ENCODE results near the gene PDCD4. TPM values are rescaled to one million over a fixed set of nuclear protein-coding genes. Genes with fewer than 3 reads are reported as not detected.

PDCD4 gene
- total and polyA plus RNA-seq, 2 donors (not counting 3 experiments of a cell fraction or from before 2014, with no cell fraction given): 14.4 to 47.9 TPM

GRCh38 chr10:110876788-110877187 lies 5.1 kb downstream of the PDCD4 start:
- DNase-seq (ENCODE audit: low read depth, low spot score) (no peak), FAIRE-seq (no peak)
- POLR2A ChIA-PET: no interaction called here

DNA sequence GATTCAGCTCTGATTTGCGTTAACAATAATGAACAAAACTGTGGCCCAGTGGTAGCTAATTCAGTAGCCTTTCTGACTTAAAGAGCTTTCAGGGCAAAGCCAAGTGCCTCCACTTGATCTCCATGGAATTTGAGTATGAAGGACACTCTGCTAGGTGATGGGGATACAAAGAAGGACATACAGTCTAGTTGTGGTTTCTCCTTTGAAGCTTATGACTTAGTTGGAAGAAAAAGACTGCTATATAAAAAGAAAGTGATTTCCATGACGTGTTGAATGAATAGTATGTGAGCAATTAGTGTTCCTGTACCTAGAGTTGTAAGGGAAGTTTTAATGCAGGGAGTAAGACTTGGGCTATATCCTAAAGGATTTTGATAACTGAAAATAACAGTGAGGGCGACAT lies 8.3 kb downstream of the PDCD4 start:
- Histone ChIP-seq H3K4me2 (ENCODE audit: insufficient read depth, low read length) (no peak overlapping the region), H3K4me1 (ENCODE audit: control insufficient read depth, extremely low read depth, insufficient read depth, low read length) (no peaks in the 10 kb centered on the region), H3K79me2 (ENCODE audit: control insufficient read depth, insufficient read depth, low read length) (no peaks in the 10 kb centered on the region), H3K27me3 (ENCODE audit: control insufficient read depth in 2 of 2, insufficient read depth in 2 of 2, low read length in 2 of 2) (no peaks in the 10 kb centered on the region), H2AFZ (ENCODE audit: low read depth, low read length) (no peak overlapping the region), H4K20me1 (replicated peaks; ENCODE audit: control insufficient read depth, extremely low read depth, insufficient read depth, low read length) (no peaks in the 10 kb centered on the region), H3K27ac (ENCODE audit: insufficient read depth, low read depth, low read length) (no peak overlapping the region), H3K9ac (replicated peaks; ENCODE audit: extremely low read depth, insufficient read depth, low read length) (no peak overlapping the region), H3K9me1 (replicated peaks; ENCODE audit: control insufficient read depth, extremely low read depth, insufficient read depth, low read length) (no peaks in the 10 kb centered on the region), H3K4me3 (replicated peaks in 1 of 3; ENCODE audit: insufficient read depth in 1 of 3, low read depth in 1 of 3, low read length in 3 of 3) (no peak overlapping the region), H3K36me3 (ENCODE audit: control insufficient read depth in 2 of 2, extremely low read depth in 1 of 2, insufficient read depth in 2 of 2, low read length in 2 of 2) (no peaks in the 10 kb centered on the region), H3K9me3 (replicated peaks; ENCODE audit: control insufficient read depth, insufficient read depth, low read length) (no peaks in the 10 kb centered on the region)
- intact Hi-C loops (cut with micrococcal nuclease) (no loop called here), dilution Hi-C loops (cut with MboI; ENCODE audit: extremely low pct_ligation_motif_present, low sequenced_read_pairs) (no loop called here)
- DNase-seq (ENCODE audit: low read depth, low spot score) (no peak), FAIRE-seq (no peak)
- no peak for TF ChIP-seq CTCF (IDR thresholded peaks at IDR 0.05; ENCODE audit: extremely low read depth in 1 of 2, insufficient read depth in 1 of 2, low read depth in 1 of 2, low read length in 2 of 2)
- TF ChIP-seq EZH2 (IDR thresholded peaks at IDR 0.05; ENCODE audit: borderline replicate concordance, low read depth, low read length, severe bottlenecking): no peak
- TF ChIP-seq MYC (IDR thresholded peaks at IDR 0.05; ENCODE audit: low read depth, low read length): no peak
- no peak for TF ChIP-seq JUN (IDR thresholded peaks at IDR 0.05; ENCODE audit: borderline replicate concordance, insufficient read depth, insufficient read length, low read depth)
- TF ChIP-seq, protein P1, sequence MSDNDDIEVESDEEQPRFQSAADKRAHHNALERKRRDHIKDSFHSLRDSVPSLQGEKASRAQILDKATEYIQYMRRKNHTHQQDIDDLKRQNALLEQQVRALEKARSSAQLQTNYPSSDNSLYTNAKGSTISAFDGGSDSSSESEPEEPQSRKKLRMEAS (IDR thresholded peaks at IDR 0.05; ENCODE audit: insufficient read depth, insufficient read length): no peak
- no peak for TF ChIP-seq POLR2A (IDR thresholded peaks at IDR 0.05; ENCODE audit: low read depth, low read length)
- TF ChIP-seq GATA2 (IDR thresholded peaks at IDR 0.05; ENCODE audit: insufficient read depth, insufficient read length, low read depth, low read length): no peak
- TF ChIP-seq POLR2AphosphoS5 (IDR thresholded peaks at IDR 0.05; ENCODE audit: insufficient read depth, low read depth, low read length): no peak
- no peak for TF ChIP-seq FOS (IDR thresholded peaks at IDR 0.05; ENCODE audit: borderline replicate concordance, insufficient read depth, low read length)
- BruUV-seq (replicated peaks): no TSS peak
- CTCF ChIA-PET: interaction anchor here (1.0 to 1.4 kb wide), 2 partner anchors 9 to 14 kb away, joined by 3 read pairs; no protein-coding TSS in a partner anchor
- POLR2A ChIA-PET: interaction anchor here (0.6 kb wide), 1 partner anchor 39 kb away, joined by 3 read pairs; the partner anchor contains the start of gene BBIP1

More at GRCh38 chr10:110876788-110877187, 5.1 kb downstream of the PDCD4 start:
- no peaks in the 10 kb centered on the region for H3K79me2 ChIP-seq (ENCODE audit: control insufficient read depth, insufficient read depth, low read length)
- CTCF ChIA-PET: interaction anchor here (0.8 to 1.2 kb wide), 3 partner anchors 10 to 17 kb away, joined by 3 to 5 read pairs (median 3); no protein-coding TSS in a partner anchor
- peaks cover 16% of the 10 kb centered on the region for H3K4me1 ChIP-seq (ENCODE audit: control insufficient read depth, extremely low read depth, insufficient read depth, low read length)
- peaks cover 0 to 3% of the 10 kb centered on the region in 2 experiments for H3K27me3 ChIP-seq (ENCODE audit: control insufficient read depth in 2 of 2, insufficient read depth in 2 of 2, low read length in 2 of 2)
- H3K4me3 ChIP-seq (replicated peaks in 1 of 3; ENCODE audit: insufficient read depth in 1 of 3, low read depth in 1 of 3, low read length in 3 of 3): no peak overlapping the region
- no TSS peak for BruUV-seq (replicated peaks)
- TF ChIP-seq MYC (IDR thresholded peaks at IDR 0.05; ENCODE audit: low read depth, low read length): no peak
- no peak overlapping the region for H2AFZ ChIP-seq (ENCODE audit: low read depth, low read length)
- H3K9me1 ChIP-seq (replicated peaks; ENCODE audit: control insufficient read depth, extremely low read depth, insufficient read depth, low read length): no peaks in the 10 kb centered on the region
- no peak overlapping the region for H3K4me2 ChIP-seq (ENCODE audit: insufficient read depth, low read length)
- dilution Hi-C loops (cut with MboI; ENCODE audit: extremely low pct_ligation_motif_present, low sequenced_read_pairs): no loop called here
- H3K9me3 ChIP-seq (replicated peaks; ENCODE audit: control insufficient read depth, insufficient read depth, low read length): no peaks in the 10 kb centered on the region
- no peaks in the 10 kb centered on the region for H3K36me3 ChIP-seq (ENCODE audit: control insufficient read depth in 2 of 2, extremely low read depth in 1 of 2, insufficient read depth in 2 of 2, low read length in 2 of 2)
- no peaks in the 10 kb centered on the region for H4K20me1 ChIP-seq (replicated peaks; ENCODE audit: control insufficient read depth, extremely low read depth, insufficient read depth, low read length)
- no peak overlapping the region for H3K9ac ChIP-seq (replicated peaks; ENCODE audit: extremely low read depth, insufficient read depth, low read length)
- intact Hi-C loops (cut with micrococcal nuclease): no loop called here
- no peak overlapping the region for H3K27ac ChIP-seq (ENCODE audit: insufficient read depth, low read depth, low read length)

All from endothelial cell of umbilical vein (primary cell).